Liver (tissue), 9 donors: ENCODE measurements around the gene FAM20C. TPM values are rescaled to one million over a fixed set of nuclear protein-coding genes. Genes with fewer than 3 reads are reported as not detected.

Experiments used
- DNase-seq: peaks from one replicate; pipeline ENCODE4 v3.0.0-alpha.2; 2017; ENCODE audit warnings: low spot score
- H3K27ac ChIP-seq, 2 donors: one replicate each; pipeline ENCODE4 v1.7.0; 2013; ENCODE audit warnings: inconsistent platforms in 2 of 2, low read length in 2 of 2, control low read depth in 1 of 2, low read depth in 1 of 2, mild to moderate bottlenecking in 1 of 2
- H3K27me3 ChIP-seq, 4 donors: one replicate each; pipeline versions ENCODE4 v1.6.1 to v1.7.0; 2013; ENCODE audit warnings: low read length in 3 of 4, inconsistent platforms in 1 of 4, mild to moderate bottlenecking in 1 of 4, moderate library complexity in 1 of 4; ENCODE audit not compliant: control insufficient read depth in 4 of 4, insufficient read depth in 4 of 4
- H3K36me3 ChIP-seq, 4 donors: one replicate each; pipeline versions ENCODE4 v1.6.1 to v1.7.0; 2013; ENCODE audit warnings: low read length in 3 of 4, mild to moderate bottlenecking in 3 of 4, low read depth in 1 of 4, moderate library complexity in 1 of 4; ENCODE audit not compliant: control insufficient read depth in 4 of 4, insufficient read depth in 3 of 4
- H3K4me1 ChIP-seq, 4 donors: one replicate each; pipeline versions ENCODE4 v1.6.1 to v1.7.0; 2013; ENCODE audit warnings: low read length in 3 of 4, mild to moderate bottlenecking in 3 of 4, moderate library complexity in 1 of 4; ENCODE audit not compliant: control insufficient read depth in 4 of 4, insufficient read depth in 4 of 4
- H3K4me3 ChIP-seq, 3 donors: one replicate each; pipeline versions ENCODE4 v1.6.1 to v1.7.0; 2013; ENCODE audit warnings: low read length in 3 of 3, control low read depth in 1 of 3, low read depth in 1 of 3, mild to moderate bottlenecking in 1 of 3
- H3K9ac ChIP-seq, 2 donors: one replicate each; pipeline ENCODE4 v1.7.0; 2013; ENCODE audit warnings: low read length in 2 of 2, mild to moderate bottlenecking in 2 of 2, moderate library complexity in 2 of 2, control low read depth in 1 of 2, low read depth in 1 of 2
- H3K9me3 ChIP-seq, 4 donors: one replicate each; pipeline versions ENCODE4 v1.6.1 to v1.7.0; 2013; ENCODE audit warnings: low read length in 3 of 4; ENCODE audit not compliant: control insufficient read depth in 4 of 4
- ATF3 ChIP-seq: IDR thresholded peaks from 2 replicates; pipeline ENCODE4 v1.6.1; 2016; ENCODE audit warnings: antibody characterized with exemption
- EGR1 ChIP-seq, 2 donors: IDR thresholded peaks; 2 replicates each; pipeline ENCODE4 v1.6.1; 2016 to 2018; ENCODE audit warnings: antibody characterized with exemption in 2 of 2, low read depth in 2 of 2
- FOXA1 ChIP-seq: IDR thresholded peaks from 2 replicates; pipeline ENCODE4 v1.6.1; 2016; ENCODE audit warnings: antibody characterized with exemption
- FOXA2 ChIP-seq: IDR thresholded peaks from 2 replicates; pipeline ENCODE4 v1.6.1; 2016; ENCODE audit warnings: antibody characterized with exemption
- GABPA ChIP-seq, 2 donors: IDR thresholded peaks in 1 of 2; conservative IDR thresholded peaks in 1 of 2; 2 replicates each; pipeline ENCODE4 v1.6.1; 2016; ENCODE audit warnings: antibody characterized with exemption in 2 of 2, mild to moderate bottlenecking in 1 of 2, moderate library complexity in 1 of 2
- HNF4A ChIP-seq, 2 donors: conservative IDR thresholded peaks; 2 replicates each; pipeline ENCODE4 v1.6.1; 2016; ENCODE audit warnings: antibody characterized with exemption in 2 of 2, mild to moderate bottlenecking in 2 of 2
- HNF4G ChIP-seq: IDR thresholded peaks from 2 replicates; pipeline ENCODE4 v1.6.1; 2016; ENCODE audit warnings: antibody characterized with exemption
- JUND ChIP-seq, 2 donors: IDR thresholded peaks; 2 replicates each; pipeline ENCODE4 v1.6.1; 2016; ENCODE audit warnings: antibody characterized with exemption in 2 of 2
- MAX ChIP-seq: IDR thresholded peaks from 2 replicates; pipeline ENCODE4 v1.6.1; 2016; ENCODE audit warnings: antibody characterized with exemption
- NR2F2 ChIP-seq: IDR thresholded peaks from 2 replicates; pipeline ENCODE4 v1.6.1; 2016; ENCODE audit warnings: antibody characterized with exemption
- RAD21 ChIP-seq, 2 donors: IDR thresholded peaks; 2 replicates each; pipeline ENCODE4 v1.6.1; 2016; ENCODE audit warnings: antibody characterized with exemption in 2 of 2, mild to moderate bottlenecking in 2 of 2
- RXRA ChIP-seq, 2 donors: IDR thresholded peaks; 2 replicates each; pipeline ENCODE4 v1.6.1; 2017 to 2018; ENCODE audit warnings: antibody characterized with exemption in 2 of 2, mild to moderate bottlenecking in 1 of 2
- SP1 ChIP-seq: IDR thresholded peaks from 2 replicates; pipeline ENCODE4 v1.6.1; 2018; ENCODE audit warnings: antibody characterized with exemption, mild to moderate bottlenecking
- TAF1 ChIP-seq: conservative IDR thresholded peaks from 2 replicates; pipeline ENCODE4 v1.6.1; 2016; ENCODE audit warnings: antibody characterized with exemption, mild to moderate bottlenecking
- YY1 ChIP-seq: IDR thresholded peaks from 2 replicates; pipeline ENCODE4 v1.6.1; 2016; ENCODE audit warnings: antibody characterized with exemption, mild to moderate bottlenecking
- WGBS: extraction: QIAGEN DNeasy Blood & Tissue Kit; methylation state at CpG from one replicate; pipeline ENCODE4 v1.1.7; 2013; 5-methylcytosine and 5-hydroxymethylcytosine counted together
- polyA plus RNA-seq, 2 donors: library from polyadenylated mRNA; stranded (reverse) in 1 of 2; unstranded in 1 of 2; fragments of 200-250 nt in 1 of 2; fragments of >200 nt in 1 of 2; fragmentation: Nextera tagmentation in 1 of 2; extraction: Ambion mirVana in 1 of 2; gene quantifications; one replicate each; pipeline versions ENCODE4 v1.2.1 to v1.2.3, GENCODE V29; 2013 to 2015
- total RNA-seq, 2 donors: library from RNA; depleted of rRNA; stranded (reverse); fragments of >200 nt; gene quantifications; one replicate each; pipeline ENCODE4 v1.2.3, GENCODE V29; 2014
- TF ChIP-seq, protein P1 (sequence below): fragments of 150-350 bp; IDR thresholded peaks from 2 replicates; pipeline ENCODE4 v1.5.1; 2017; ENCODE audit warnings: improper control_type of control experiment, low read depth, low read length; ENCODE audit not compliant: missing input control
- TF ChIP-seq, protein P2 (sequence below): IDR thresholded peaks from 2 replicates; pipeline ENCODE4 v1.6.1; 2016; ENCODE audit warnings: antibody characterized with exemption, mild to moderate bottlenecking
- TF ChIP-seq, protein P3 (sequence below): IDR thresholded peaks from 2 replicates; pipeline ENCODE4 v1.6.1; 2016; ENCODE audit warnings: antibody characterized with exemption
- donor health status: healthy.
- donor health status: healthy.
- donor health status: healthy.
- donor health status: healthy.
- donor health status: healthy.

Gene FAM20C
- total and polyA plus RNA-seq, 4 donors, result 13.4 to 40.4 (median 31.5) TPM

DNA sequence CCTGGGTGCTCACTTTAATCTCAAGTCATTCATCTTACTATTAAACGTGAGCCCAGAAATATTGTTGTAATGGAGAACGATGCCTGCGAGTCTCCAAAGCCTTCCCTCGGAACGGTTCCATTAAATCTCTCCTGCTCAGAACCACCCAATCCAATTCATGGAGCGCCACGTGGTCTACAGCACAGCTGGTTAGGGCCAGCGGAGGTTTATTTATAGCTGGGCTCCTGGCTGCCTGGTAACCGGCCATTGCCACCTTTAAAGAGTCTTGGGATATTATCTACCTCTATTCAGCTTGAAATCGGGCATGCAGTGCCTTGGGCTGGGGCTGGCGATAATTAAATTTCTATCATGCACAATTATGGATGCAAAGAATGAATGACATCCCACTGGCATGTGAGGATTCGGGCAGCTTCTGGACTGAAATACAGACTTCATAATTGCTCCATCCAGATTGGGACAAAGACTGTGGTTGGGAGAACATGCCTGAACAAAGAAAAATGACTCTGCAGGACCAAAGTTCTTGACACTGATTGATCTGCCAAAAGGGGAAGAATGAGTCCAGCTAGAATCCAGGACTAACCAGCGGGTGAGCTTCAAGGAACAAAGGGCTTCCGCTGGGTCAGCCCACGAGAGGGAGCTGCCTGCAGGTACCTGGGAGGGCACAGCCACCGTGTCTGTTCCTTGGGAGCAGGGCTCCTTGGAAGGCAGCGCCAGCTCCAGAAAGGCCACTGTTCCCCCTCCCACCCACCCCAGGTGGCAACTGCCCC lies 7.3 kb downstream of the FAM20C start:
- Histone ChIP-seq H3K9me3 (no peaks in the 10 kb centered on the region), H3K27me3 (no peaks in the 10 kb centered on the region), H3K36me3 (peaks cover 12 to 52% (median 38%) of the 10 kb centered on the region in 4 donors), H3K4me3 (no peak overlapping the region), H3K27ac (no peak overlapping the region), H3K9ac (no peak overlapping the region), H3K4me1 (peaks cover 15 to 53% (median 47%) of the 10 kb centered on the region in 4 donors)
- TF ChIP-seq JUND (IDR thresholded peaks at IDR 0.05) (no peak), EGR1 (IDR thresholded peaks at IDR 0.05; ENCODE audit: low read depth in 2 of 2) (no peak), NR2F2 (no peak), TAF1 (no peak), FOXA2 (no peak), SP1 (no peak), RXRA (IDR thresholded peaks at IDR 0.05) (no peak), HNF4G (no peak), FOXA1 (no peak), YY1 (no peak), MAX (no peak), RAD21 (IDR thresholded peaks at IDR 0.05) (no peak), ATF3 (no peak), GABPA (IDR thresholded peaks at IDR 0.05 in 1 of 2, conservative IDR thresholded peaks at IDR 0.05 in 1 of 2) (no peak), HNF4A (conservative IDR thresholded peaks at IDR 0.05) (no peak)
- TF ChIP-seq, protein P1, sequence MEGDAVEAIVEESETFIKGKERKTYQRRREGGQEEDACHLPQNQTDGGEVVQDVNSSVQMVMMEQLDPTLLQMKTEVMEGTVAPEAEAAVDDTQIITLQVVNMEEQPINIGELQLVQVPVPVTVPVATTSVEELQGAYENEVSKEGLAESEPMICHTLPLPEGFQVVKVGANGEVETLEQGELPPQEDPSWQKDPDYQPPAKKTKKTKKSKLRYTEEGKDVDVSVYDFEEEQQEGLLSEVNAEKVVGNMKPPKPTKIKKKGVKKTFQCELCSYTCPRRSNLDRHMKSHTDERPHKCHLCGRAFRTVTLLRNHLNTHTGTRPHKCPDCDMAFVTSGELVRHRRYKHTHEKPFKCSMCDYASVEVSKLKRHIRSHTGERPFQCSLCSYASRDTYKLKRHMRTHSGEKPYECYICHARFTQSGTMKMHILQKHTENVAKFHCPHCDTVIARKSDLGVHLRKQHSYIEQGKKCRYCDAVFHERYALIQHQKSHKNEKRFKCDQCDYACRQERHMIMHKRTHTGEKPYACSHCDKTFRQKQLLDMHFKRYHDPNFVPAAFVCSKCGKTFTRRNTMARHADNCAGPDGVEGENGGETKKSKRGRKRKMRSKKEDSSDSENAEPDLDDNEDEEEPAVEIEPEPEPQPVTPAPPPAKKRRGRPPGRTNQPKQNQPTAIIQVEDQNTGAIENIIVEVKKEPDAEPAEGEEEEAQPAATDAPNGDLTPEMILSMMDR, result no peak
- TF ChIP-seq, protein P2, sequence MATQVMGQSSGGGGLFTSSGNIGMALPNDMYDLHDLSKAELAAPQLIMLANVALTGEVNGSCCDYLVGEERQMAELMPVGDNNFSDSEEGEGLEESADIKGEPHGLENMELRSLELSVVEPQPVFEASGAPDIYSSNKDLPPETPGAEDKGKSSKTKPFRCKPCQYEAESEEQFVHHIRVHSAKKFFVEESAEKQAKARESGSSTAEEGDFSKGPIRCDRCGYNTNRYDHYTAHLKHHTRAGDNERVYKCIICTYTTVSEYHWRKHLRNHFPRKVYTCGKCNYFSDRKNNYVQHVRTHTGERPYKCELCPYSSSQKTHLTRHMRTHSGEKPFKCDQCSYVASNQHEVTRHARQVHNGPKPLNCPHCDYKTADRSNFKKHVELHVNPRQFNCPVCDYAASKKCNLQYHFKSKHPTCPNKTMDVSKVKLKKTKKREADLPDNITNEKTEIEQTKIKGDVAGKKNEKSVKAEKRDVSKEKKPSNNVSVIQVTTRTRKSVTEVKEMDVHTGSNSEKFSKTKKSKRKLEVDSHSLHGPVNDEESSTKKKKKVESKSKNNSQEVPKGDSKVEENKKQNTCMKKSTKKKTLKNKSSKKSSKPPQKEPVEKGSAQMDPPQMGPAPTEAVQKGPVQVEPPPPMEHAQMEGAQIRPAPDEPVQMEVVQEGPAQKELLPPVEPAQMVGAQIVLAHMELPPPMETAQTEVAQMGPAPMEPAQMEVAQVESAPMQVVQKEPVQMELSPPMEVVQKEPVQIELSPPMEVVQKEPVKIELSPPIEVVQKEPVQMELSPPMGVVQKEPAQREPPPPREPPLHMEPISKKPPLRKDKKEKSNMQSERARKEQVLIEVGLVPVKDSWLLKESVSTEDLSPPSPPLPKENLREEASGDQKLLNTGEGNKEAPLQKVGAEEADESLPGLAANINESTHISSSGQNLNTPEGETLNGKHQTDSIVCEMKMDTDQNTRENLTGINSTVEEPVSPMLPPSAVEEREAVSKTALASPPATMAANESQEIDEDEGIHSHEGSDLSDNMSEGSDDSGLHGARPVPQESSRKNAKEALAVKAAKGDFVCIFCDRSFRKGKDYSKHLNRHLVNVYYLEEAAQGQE, result no peak
- TF ChIP-seq, protein P3, sequence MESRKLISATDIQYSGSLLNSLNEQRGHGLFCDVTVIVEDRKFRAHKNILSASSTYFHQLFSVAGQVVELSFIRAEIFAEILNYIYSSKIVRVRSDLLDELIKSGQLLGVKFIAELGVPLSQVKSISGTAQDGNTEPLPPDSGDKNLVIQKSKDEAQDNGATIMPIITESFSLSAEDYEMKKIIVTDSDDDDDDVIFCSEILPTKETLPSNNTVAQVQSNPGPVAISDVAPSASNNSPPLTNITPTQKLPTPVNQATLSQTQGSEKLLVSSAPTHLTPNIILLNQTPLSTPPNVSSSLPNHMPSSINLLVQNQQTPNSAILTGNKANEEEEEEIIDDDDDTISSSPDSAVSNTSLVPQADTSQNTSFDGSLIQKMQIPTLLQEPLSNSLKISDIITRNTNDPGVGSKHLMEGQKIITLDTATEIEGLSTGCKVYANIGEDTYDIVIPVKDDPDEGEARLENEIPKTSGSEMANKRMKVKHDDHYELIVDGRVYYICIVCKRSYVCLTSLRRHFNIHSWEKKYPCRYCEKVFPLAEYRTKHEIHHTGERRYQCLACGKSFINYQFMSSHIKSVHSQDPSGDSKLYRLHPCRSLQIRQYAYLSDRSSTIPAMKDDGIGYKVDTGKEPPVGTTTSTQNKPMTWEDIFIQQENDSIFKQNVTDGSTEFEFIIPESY, result no peak
- WGBS, result 82% methylated on average over 17 of the region's 17 CpGs
- no peak for DNase-seq
